ENCODE measurements around the gene SH3PXD2B. TPM values are rescaled to one million over a fixed set of nuclear protein-coding genes. Genes with fewer than 3 reads are reported as not detected.

The SH3PXD2B gene
- total RNA-seq, 1 experiment from 2014 or later: 64.1 TPM

DNA sequence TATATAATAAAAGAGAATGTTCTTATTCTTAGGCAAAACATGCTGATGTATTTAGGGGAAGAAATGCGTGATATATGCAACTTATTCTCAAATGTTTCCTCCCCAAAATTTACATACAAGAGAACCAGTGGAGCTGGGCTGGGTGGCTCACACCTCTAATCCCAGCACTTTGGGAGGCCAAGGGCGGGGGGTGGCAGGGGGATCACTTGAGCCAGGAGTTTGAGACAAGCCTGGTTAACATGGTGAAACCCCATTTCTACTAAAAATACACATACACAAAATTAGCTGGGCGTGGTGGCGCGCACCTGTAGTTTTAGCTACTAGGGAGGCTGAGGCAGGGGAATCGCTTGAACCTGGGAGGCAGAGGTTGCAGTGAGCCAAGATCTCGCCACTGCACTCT lies 143.3 kb downstream of the SH3PXD2B start:
- Mint-ChIP-seq H3K4me1 (peaks cover 4% of the 10 kb centered on the region; the same call in 1 of the 2 replicates), H3K9me3 (peaks cover 6% of the 10 kb centered on the region), H3K27ac (no peak overlapping the region), H3K27me3 (ENCODE audit: low read depth) (peaks cover 2% of the 10 kb centered on the region; the same call in 1 of the 2 replicates), H3K36me3 (peaks cover 3% of the 10 kb centered on the region; the same call in 1 of the 2 replicates), H3K4me3 (no peak overlapping the region)
- DNase-seq (ENCODE audit: low spot score): no peak
- TF ChIP-seq ESRRA (CRISPR knock-in tag; IDR thresholded peaks at IDR 0.05; ENCODE audit: borderline replicate concordance) (no peak), ZNF416 (CRISPR knock-in tag; IDR thresholded peaks at IDR 0.05) (no peak), TEAD1 (CRISPR knock-in tag; IDR thresholded peaks at IDR 0.05) (no peak), CREB1 (CRISPR knock-in tag; IDR thresholded peaks at IDR 0.05) (no peak), ZNF423 (CRISPR knock-in tag; IDR thresholded peaks at IDR 0.05) (no peak), NFATC4 (CRISPR knock-in tag; IDR thresholded peaks at IDR 0.05) (no peak), ZNF232 (CRISPR knock-in tag; IDR thresholded peaks at IDR 0.05) (no peak), FOXP1 (CRISPR knock-in tag; IDR thresholded peaks at IDR 0.05; ENCODE audit: borderline replicate concordance) (no peak), IRF2 (CRISPR knock-in tag; IDR thresholded peaks at IDR 0.05; ENCODE audit: borderline replicate concordance, low read depth) (no peak), FOXK1 (CRISPR knock-in tag; IDR thresholded peaks at IDR 0.05) (no peak), ZNF138 (CRISPR knock-in tag; conservative IDR thresholded peaks at IDR 0.05) (no peak)
- TF ChIP-seq, protein P1, sequence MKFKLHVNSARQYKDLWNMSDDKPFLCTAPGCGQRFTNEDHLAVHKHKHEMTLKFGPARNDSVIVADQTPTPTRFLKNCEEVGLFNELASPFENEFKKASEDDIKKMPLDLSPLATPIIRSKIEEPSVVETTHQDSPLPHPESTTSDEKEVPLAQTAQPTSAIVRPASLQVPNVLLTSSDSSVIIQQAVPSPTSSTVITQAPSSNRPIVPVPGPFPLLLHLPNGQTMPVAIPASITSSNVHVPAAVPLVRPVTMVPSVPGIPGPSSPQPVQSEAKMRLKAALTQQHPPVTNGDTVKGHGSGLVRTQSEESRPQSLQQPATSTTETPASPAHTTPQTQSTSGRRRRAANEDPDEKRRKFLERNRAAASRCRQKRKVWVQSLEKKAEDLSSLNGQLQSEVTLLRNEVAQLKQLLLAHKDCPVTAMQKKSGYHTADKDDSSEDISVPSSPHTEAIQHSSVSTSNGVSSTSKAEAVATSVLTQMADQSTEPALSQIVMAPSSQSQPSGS (CRISPR knock-in tag; IDR thresholded peaks at IDR 0.05; ENCODE audit: borderline replicate concordance, low read depth): no peak
- TF ChIP-seq, protein P2, sequence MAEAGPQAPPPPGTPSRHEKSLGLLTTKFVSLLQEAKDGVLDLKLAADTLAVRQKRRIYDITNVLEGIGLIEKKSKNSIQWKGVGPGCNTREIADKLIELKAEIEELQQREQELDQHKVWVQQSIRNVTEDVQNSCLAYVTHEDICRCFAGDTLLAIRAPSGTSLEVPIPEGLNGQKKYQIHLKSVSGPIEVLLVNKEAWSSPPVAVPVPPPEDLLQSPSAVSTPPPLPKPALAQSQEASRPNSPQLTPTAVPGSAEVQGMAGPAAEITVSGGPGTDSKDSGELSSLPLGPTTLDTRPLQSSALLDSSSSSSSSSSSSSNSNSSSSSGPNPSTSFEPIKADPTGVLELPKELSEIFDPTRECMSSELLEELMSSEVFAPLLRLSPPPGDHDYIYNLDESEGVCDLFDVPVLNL (CRISPR knock-in tag; IDR thresholded peaks at IDR 0.05; ENCODE audit: borderline replicate concordance, low read depth): no peak
- TF ChIP-seq, protein P3, sequence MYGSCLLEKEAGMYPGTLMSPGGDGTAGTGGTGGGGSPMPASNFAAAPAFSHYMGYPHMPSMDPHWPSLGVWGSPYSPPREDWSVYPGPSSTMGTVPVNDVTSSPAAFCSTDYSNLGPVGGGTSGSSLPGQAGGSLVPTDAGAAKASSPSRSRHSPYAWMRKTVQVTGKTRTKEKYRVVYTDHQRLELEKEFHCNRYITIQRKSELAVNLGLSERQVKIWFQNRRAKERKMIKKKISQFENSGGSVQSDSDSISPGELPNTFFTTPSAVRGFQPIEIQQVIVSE (CRISPR knock-in tag; IDR thresholded peaks at IDR 0.05; ENCODE audit: borderline replicate concordance): no peak
- TF ChIP-seq, protein P4, sequence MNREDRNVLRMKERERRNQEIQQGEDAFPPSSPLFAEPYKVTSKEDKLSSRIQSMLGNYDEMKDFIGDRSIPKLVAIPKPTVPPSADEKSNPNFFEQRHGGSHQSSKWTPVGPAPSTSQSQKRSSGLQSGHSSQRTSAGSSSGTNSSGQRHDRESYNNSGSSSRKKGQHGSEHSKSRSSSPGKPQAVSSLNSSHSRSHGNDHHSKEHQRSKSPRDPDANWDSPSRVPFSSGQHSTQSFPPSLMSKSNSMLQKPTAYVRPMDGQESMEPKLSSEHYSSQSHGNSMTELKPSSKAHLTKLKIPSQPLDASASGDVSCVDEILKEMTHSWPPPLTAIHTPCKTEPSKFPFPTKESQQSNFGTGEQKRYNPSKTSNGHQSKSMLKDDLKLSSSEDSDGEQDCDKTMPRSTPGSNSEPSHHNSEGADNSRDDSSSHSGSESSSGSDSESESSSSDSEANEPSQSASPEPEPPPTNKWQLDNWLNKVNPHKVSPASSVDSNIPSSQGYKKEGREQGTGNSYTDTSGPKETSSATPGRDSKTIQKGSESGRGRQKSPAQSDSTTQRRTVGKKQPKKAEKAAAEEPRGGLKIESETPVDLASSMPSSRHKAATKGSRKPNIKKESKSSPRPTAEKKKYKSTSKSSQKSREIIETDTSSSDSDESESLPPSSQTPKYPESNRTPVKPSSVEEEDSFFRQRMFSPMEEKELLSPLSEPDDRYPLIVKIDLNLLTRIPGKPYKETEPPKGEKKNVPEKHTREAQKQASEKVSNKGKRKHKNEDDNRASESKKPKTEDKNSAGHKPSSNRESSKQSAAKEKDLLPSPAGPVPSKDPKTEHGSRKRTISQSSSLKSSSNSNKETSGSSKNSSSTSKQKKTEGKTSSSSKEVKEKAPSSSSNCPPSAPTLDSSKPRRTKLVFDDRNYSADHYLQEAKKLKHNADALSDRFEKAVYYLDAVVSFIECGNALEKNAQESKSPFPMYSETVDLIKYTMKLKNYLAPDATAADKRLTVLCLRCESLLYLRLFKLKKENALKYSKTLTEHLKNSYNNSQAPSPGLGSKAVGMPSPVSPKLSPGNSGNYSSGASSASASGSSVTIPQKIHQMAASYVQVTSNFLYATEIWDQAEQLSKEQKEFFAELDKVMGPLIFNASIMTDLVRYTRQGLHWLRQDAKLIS (CRISPR knock-in tag; IDR thresholded peaks at IDR 0.05; ENCODE audit: borderline replicate concordance): no peak
- ATAC-seq: no peak
- CTCF ChIA-PET: interaction anchor here (0.7 kb wide), 1 partner anchor 159 kb away, joined by 3 read pairs; no protein-coding TSS in a partner anchor
- POLR2A ChIA-PET: interaction anchor here (0.6 kb wide), 1 partner anchor 12 kb away, joined by 3 read pairs; no protein-coding TSS in a partner anchor

DNA sequence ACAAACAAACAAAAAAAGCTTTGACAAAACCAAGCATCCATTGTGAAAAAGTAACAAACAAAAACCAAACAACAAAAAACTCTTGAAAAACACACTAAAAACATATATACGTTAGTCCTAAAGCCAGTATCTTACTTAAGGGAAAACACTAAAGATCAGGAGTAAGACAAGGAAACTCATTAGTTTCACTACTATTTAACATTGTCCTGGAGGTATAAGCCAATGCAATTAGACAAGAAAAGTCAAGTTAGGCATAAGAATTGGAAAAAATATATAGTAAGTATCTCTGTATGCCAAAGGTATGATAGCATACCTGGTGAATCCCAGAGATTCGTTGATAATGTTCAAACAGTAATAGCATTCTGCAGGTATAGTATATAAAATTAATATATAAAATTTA lies 148.9 kb downstream of the SH3PXD2B start:
- POLR2A ChIA-PET: no interaction called here

More for the DNA sequence above, 148.9 kb downstream of the SH3PXD2B start:
- no peak overlapping the region for H3K27ac Mint-ChIP-seq
- H3K27me3 Mint-ChIP-seq (ENCODE audit: low read depth): peaks cover 5% of the 10 kb centered on the region
- H3K4me3 Mint-ChIP-seq: no peak overlapping the region
- TF ChIP-seq GRHL2 (CRISPR knock-in tag; IDR thresholded peaks at IDR 0.05; ENCODE audit: insufficient replicate concordance, severe bottlenecking): no peak
- DNase-seq (ENCODE audit: low spot score): no peak
- peaks cover 1% of the 10 kb centered on the region for H3K4me1 Mint-ChIP-seq
- H3K9me3 Mint-ChIP-seq: peaks cover 13% of the 10 kb centered on the region
- ATAC-seq: no peak
- H3K36me3 Mint-ChIP-seq: peaks cover 10% of the 10 kb centered on the region
- CTCF ChIA-PET: interaction anchor here (1.4 kb wide), 1 partner anchor 12 kb away, joined by 3 read pairs; no protein-coding TSS in a partner anchor
